ENCODE results near the gene EBP. TPM values are rescaled to one million over a fixed set of nuclear protein-coding genes. Genes with fewer than 3 reads are reported as not detected.
"Not testable (repeated sequence)": the region's sequence is repeated elsewhere in the genome, so short reads cannot be mapped to it uniquely, and the experiment has no call there.

Gene EBP
- polyA plus RNA-seq, 3 donors = 68.3 to 77.3 (median 70.3) TPM

DNA sequence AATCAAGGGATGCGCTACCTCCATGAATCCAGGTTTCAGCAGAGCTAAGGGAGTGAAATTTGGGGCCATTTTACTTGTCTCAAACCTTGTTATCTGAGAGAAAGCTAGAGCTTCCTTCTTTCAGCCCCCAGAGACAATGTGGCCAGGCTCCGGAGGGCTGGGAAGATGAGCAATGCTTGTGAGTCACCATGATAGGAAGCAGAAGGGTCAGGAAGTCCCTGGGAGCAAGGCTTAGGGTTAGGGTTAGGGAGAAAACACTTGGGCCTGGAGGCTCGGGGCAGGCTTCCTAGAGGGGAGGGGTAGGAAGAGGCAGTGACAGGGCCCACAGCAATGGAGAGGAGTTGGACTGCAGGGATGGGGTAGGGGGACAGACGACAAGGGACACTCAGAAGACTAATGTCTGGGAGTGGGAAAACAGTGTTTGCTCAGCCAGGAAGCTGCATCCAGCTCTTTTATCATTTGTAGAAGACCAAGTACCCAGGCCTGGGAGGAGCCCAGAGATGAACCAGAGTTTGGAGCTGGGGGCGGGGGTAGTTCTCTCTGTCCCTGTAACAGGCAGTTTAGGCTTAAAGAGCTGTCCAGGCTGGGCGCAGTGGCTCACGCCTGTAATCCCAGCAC is 29.2 kb upstream of the EBP start:
- DNase-seq (ENCODE audit: low read depth in 3 of 3, low spot score in 2 of 3) = no peak

DNA sequence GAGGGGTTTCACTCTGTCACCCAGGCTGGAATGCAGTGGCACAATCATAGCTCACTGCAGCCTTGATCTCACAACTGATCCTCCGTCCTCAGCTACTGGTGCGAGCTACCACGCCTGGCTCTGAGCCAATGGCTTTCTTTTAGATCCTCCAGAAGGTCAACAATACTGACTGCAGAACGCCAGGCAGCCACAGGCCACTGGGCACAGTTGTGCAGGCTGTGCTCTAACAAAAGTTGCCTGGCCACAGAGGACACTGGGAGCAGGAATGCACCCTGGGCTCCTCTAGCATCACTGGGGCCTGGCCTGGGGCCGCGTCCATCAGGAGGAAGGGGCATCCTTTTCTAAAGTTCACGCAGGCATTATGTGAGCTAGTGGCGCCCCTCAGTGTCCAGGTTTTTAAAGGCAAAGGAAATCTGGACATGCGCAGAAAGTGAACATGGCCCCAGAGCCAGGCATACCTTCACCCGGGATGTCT is 27.7 kb upstream of the EBP start:
- no peak for DNase-seq (ENCODE audit: low read depth in 3 of 3, low spot score in 2 of 3)

DNA sequence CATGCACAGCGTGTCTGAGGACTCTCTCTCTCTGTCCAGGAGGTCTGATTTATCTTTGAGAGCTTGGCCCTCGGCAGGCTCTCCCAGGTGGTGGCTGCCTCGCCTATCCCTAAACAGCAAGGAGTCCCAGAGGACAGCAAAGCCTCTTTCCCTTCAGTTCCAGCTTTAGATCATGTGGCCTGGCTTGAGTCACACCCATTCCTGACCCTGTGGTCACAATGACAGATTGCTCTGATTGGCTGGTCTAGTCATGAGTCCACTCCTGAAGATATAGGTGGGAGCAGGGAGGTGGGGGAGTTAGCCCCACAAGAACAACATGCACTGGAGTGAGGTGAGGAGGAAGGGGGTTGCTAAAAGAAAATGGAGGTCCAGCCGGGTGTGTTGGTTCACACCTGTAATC is 24.9 kb upstream of the EBP start:
- DNase-seq (ENCODE audit: low read depth in 3 of 3, low spot score in 2 of 3) = no peak

DNA sequence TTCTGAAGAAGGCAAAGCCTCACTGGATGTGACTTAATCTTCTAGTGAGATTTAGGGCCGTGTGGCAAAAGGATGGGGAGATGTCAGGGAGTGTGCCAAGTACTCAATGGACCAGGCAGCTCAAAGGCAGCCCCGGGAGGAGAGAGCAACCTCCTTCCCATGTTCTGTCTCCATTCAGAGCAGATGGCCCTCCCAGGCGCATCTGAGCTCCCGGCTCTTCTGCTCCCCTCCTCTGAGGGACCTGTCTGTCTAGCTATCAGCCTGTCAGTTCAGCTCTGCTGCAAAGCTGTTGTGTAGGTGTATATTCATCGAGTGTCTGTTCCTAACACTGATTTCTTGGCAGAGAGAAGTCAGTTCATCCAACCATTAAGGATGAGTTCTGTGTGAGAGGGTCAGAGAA is 23.7 kb upstream of the EBP start:
- DNase-seq (ENCODE audit: low read depth in 3 of 3, low spot score in 2 of 3) = no peak

- DNase-seq (ENCODE audit: low read depth in 3 of 3, low spot score in 2 of 3) = no peak
Measured at GRCh38 chrX:48498374-48498809, 23.2 kb upstream of the EBP start.

DNA sequence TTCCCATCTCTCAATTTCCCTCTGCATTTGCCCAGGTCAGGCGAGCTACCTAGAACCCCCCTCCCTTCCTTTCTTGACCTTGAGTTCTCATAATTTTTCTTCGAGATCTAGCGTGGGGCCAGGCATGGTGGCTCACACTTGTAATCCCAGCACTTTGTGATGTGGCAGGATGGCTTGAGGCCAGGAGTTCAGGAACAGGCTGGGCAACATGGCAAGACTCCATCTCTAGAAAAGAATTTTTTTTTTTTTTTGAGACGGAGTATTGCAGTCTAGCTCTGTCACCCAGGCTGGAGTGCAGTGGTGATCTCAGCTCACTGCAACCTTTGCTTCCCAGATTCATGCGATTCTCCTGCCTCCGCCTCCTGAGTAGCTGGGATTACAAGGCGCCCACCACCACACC is 17.3 kb upstream of the EBP start:
- DNase-seq (ENCODE audit: low read depth in 3 of 3, low spot score in 2 of 3) = no peak

DNA sequence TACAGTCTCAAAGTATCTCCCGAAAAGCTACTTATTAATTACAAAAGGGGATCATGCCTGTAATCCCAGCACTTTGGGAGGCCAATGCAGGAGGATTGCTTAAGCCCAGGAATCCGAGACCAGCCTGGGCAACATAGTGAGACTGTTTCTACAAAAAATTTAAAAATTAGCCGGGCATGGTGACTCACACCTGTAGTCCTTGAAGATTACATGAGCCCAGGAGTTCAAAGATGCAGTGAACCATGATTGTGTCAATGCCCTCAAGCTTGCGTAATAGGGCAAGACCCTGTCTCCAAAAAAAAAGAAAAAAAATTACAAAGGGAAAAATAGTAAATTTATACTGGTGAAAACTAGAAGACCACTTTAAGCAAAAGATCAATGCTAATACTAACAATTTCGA is 16.1 kb upstream of the EBP start:
- no peak for DNase-seq (ENCODE audit: low read depth in 3 of 3, low spot score in 2 of 3)

DNA sequence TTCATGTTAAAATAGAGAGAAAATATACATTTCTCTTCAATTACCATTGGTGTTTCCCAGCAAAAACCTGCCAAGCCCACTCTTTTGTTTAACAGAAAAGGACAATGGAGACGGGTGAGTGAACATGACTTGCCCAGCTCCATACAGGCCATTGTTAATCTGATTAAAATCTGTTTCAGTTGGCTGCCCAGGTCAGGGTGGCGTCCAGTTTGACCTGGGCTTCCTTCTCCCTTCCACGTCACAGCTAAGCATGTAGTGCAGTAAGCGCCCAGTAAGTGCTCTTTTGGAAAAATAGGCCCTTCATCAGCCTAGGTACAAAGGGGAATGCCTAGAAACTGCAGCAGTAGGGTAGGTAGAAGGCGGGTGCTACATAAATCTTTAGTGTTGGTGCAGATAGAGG is 14.4 kb upstream of the EBP start:
- DNase-seq (ENCODE audit: low read depth in 3 of 3, low spot score in 2 of 3) = no peak

GRCh38 chrX:48508400-48509244 is 13.0 kb upstream of the EBP start, which contains the start of gene PORCN:
TSS of gene PORCN (plus strand) at chrX:48508992. CDS start at chrX:48509821, 829 bp downstream.
- DNase-seq (ENCODE audit: low read depth in 3 of 3, low spot score in 2 of 3) = no peak

GRCh38 chrX:48509245-48509590 is 12.4 kb upstream of the EBP start:
- DNase-seq (ENCODE audit: low read depth in 3 of 3, low spot score in 2 of 3) = no peak

- DNase-seq (ENCODE audit: low read depth in 3 of 3, low spot score in 2 of 3) = no peak
Measured at GRCh38 chrX:48509619-48510018, 12.0 kb upstream of the EBP start.

DNA sequence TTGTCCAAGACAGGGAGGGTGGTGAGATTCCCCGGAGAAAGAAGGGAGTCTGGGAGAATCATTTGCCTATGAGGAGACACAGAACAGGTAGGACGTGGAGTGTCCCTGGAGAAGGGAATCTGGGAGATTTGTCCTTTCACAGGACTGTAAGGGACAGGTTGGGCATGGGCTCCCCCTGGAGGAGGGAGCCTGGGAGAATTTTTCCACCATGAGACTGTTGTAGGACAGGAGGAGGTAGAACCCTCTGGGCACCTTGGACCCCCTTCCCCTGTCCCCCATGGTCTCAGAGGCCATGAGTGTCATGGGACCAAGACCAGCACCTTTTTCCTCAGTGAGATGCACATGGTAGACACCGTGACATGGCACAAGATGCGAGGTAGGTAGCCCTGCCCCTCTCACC is 10.0 kb upstream of the EBP start:
- DNase-seq (ENCODE audit: low read depth in 3 of 3, low spot score in 2 of 3) = no peak

DNA sequence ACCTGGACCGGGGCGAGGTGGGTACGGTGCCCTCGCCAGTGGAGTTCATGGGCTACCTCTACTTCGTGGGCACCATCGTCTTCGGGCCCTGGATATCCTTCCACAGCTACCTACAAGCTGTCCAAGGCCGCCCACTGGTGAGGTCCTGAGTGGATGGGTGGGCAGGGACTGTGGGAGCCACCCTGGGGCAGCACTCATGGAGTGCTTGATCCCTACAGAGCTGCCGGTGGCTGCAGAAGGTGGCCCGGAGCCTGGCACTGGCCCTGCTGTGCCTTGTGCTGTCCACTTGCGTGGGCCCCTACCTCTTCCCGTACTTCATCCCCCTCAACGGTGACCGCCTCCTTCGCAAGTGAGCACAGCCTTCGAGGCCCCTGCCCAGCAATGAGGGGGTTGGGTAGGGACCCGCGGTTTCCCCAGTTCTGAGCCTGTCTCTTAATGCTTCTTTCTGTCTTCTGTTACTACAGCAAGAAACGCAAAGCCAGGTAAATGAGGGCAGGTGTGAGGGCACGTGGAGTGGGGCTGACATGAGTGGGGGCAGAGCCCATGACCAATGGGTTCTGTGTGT is 9.2 kb upstream of the EBP start:
- no peak for DNase-seq (ENCODE audit: low read depth in 3 of 3, low spot score in 2 of 3)

GRCh38 chrX:48513670-48514069 is 7.9 kb upstream of the EBP start:
- DNase-seq (ENCODE audit: low read depth in 3 of 3, low spot score in 2 of 3) = no peak

GRCh38 chrX:48514126-48514806 is 7.3 kb upstream of the EBP start:
- DNase-seq (ENCODE audit: low read depth in 3 of 3, low spot score in 2 of 3) = no peak

DNA sequence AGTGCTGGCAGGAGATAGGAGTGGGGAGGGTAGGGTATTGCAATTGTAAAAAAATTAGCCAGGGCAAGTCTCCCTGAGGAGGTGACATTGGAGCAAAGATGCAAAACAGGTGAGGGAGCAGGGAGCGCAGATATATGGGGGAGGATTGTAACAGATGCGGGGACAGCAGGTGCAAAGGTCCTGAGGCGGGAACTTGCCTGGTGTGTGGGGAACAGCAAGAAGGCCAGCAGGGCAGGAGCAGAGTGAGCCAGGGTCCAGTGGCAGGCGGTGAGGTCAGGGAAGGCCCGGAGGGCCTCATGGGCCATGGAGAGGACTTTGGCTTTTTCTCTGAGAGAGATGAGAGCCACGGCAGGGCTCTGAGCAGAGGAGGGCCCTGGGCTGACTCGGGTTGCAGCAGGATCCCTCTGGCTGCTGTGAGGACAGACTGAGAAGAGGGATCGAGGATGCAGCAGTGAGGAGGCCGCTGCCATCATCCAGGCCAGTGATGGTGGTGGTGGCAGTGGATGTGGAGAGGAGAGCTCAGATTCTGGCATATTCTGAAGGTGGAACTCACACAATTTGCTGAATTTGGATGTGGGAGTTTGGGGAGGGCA is 6.6 kb upstream of the EBP start:
- DNase-seq (ENCODE audit: low read depth in 3 of 3, low spot score in 2 of 3) = no peak

DNA sequence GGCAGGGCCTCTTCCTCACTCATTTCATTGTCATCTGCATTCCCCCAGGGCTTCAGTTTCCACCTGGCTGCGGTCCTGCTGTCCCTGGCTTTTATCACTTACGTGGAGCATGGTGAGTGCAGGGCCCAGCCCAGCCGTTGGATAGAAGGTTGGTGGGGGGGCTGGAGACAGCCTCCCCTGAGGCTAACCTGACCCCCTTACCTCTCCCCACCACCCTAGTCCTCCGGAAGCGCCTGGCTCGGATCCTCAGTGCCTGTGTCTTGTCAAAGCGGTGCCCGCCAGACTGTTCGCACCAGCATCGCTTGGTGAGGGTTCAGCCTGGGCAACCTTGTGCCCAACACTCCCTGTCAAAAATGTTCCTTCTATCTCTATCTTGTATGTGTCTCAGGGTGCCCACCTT is 5.8 kb upstream of the EBP start:
- no peak for DNase-seq (ENCODE audit: low read depth in 3 of 3, low spot score in 2 of 3)

GRCh38 chrX:48516285-48516684 is 5.3 kb upstream of the EBP start:
- DNase-seq (ENCODE audit: low read depth in 3 of 3, low spot score in 2 of 3) = no peak

DNA sequence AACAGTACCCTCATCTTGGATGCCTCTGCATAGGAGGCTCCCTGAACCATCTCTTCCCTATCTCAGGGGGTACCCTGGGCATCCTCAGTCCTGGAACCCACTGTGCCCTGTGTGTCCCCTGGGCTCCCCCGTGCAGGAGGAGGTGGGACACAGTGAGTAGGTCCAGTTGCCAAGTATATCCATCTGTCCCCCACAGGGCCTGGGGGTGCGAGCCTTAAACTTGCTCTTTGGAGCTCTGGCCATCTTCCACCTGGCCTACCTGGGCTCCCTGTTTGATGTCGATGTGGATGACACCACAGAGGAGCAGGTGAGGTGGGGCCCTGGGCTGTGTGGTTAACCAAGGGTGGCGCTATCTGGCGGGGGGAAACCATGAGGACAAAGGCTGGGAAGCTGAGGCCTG is 4.6 kb upstream of the EBP start:
- no peak for DNase-seq (ENCODE audit: low read depth in 3 of 3, low spot score in 2 of 3)

GRCh38 chrX:48519481-48519880 is 2.1 kb upstream of the EBP start:
- DNase-seq (ENCODE audit: low read depth in 3 of 3, low spot score in 2 of 3) = not testable (repeated sequence)

GRCh38 chrX:48520455-48520854 is 1.2 kb upstream of the EBP start:
- DNase-seq (ENCODE audit: low read depth in 3 of 3, low spot score in 2 of 3) = no peak
